Endothelial cell of umbilical vein (primary cell): ENCODE measurements around the gene WBP2NL.

ENCODE experiments used
- POLR2A ChIP-seq: IDR thresholded peaks from 2 replicates; pipeline ENCODE4 v1.6.1; 2012; ENCODE audit warnings: low read depth, mild to moderate bottlenecking, control low read depth, low read length
- POLR2AphosphoS5 ChIP-seq: IDR thresholded peaks from 2 replicates; pipeline ENCODE4 v1.6.1; 2012; ENCODE audit warnings: low read depth, mild to moderate bottlenecking, control low read depth, low read length, moderate library complexity; ENCODE audit not compliant: insufficient read depth
- TF ChIP-seq, protein P1 (sequence below), 2 donors: IDR thresholded peaks; 1 replicate in 1 of 2; 2 replicates in 1 of 2; pipeline ENCODE4 v1.5.1; 2011; ENCODE audit warnings: low read length in 2 of 2, mild to moderate bottlenecking in 2 of 2, moderate library complexity in 2 of 2, control low read depth in 1 of 2, inconsistent platforms in 1 of 2, low read depth in 1 of 2; ENCODE audit not compliant: insufficient read depth in 1 of 2; ENCODE audit errors: extremely low read depth in 1 of 2
- TF ChIP-seq, protein P2 (sequence below): IDR thresholded peaks from 2 replicates; pipeline ENCODE4 v1.6.1; 2011; ENCODE audit not compliant: insufficient read depth, insufficient read length

DNA sequence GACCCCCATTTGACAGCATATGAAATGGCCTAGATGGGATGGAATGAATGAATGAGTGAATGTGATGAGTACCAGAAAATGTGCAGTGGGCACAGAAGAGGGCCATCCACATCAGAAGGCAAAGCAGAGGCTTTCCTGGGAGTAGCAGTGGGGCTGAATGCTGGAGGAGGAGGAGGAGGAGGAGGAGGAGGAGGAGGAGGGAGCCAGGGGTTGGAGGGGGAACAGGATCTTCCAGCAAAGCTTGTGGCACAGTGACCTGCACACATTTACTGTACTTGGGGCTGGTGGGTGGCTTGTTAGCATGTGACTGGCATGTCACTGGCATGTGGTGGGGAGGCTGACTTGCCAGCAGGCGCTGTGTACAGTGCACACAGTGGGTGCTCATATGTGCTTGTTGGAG lies 19.9 kb upstream of the WBP2NL start:
- TF ChIP-seq, protein P1, sequence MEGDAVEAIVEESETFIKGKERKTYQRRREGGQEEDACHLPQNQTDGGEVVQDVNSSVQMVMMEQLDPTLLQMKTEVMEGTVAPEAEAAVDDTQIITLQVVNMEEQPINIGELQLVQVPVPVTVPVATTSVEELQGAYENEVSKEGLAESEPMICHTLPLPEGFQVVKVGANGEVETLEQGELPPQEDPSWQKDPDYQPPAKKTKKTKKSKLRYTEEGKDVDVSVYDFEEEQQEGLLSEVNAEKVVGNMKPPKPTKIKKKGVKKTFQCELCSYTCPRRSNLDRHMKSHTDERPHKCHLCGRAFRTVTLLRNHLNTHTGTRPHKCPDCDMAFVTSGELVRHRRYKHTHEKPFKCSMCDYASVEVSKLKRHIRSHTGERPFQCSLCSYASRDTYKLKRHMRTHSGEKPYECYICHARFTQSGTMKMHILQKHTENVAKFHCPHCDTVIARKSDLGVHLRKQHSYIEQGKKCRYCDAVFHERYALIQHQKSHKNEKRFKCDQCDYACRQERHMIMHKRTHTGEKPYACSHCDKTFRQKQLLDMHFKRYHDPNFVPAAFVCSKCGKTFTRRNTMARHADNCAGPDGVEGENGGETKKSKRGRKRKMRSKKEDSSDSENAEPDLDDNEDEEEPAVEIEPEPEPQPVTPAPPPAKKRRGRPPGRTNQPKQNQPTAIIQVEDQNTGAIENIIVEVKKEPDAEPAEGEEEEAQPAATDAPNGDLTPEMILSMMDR (IDR thresholded peaks at IDR 0.05; ENCODE audit: extremely low read depth in 1 of 2, insufficient read depth in 1 of 2, low read depth in 1 of 2, low read length in 2 of 2) = no peak
- TF ChIP-seq POLR2AphosphoS5 (no peak), POLR2A (no peak)
- TF ChIP-seq, protein P2, sequence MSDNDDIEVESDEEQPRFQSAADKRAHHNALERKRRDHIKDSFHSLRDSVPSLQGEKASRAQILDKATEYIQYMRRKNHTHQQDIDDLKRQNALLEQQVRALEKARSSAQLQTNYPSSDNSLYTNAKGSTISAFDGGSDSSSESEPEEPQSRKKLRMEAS = no peak
